Measurements from ENCODE around the gene HAL.

GRCh38 chr12:95976416-95976832 is 19.7 kb downstream of the HAL start:
- no peak for TF ChIP-seq POLR2AphosphoS5 (IDR thresholded peaks at IDR 0.05)
- no peak for TF ChIP-seq POLR2A (IDR thresholded peaks at IDR 0.05)
- TF ChIP-seq CTCF (IDR thresholded peaks at IDR 0.05), result no peak
- TF ChIP-seq EP300 (IDR thresholded peaks at IDR 0.05), result no peak

Data from gastroesophageal sphincter (tissue), 3 donors.